H1 (cell line): Measurements from ENCODE around the gene ITM2B. TPM values are rescaled to one million over a fixed set of nuclear protein-coding genes. Genes with fewer than 3 reads are reported as not detected.

Experiments
- KDM1A ChIP-seq: fragments of 200-600, 300-600 bp; sonication (generic); IDR thresholded peaks from 2 replicates; pipeline ENCODE4 v1.7.1; 2016; ENCODE audit warnings: mild to moderate bottlenecking, low read length, borderline replicate concordance
- polyA plus RNA-seq, 7 experiments: library from polyadenylated mRNA; depleted of rRNA in 3 of 7; stranded (reverse) in 5 of 7; unstranded in 2 of 7; fragments of >200 nt in 5 of 7; fragments of 200-250 nt in 2 of 7; gene quantifications; 1 replicate in 5 of 7; 2 replicates in 1 of 7; 4 replicates in 1 of 7; pipeline versions ENCODE4 v1.2.1 to v1.2.3, GENCODE V29; 2011 to 2013; ENCODE audit warnings: missing spikeins in 2 of 7, mixed read lengths in 2 of 7
- total RNA-seq: library from RNA; stranded (reverse); fragmentation: NEBNext Ultra II Directional; extraction: Animal tissue kit (Norgen Biotek cat#: 25700); gene quantifications from 2 replicates; pipeline ENCODE4 v1.2.1, GENCODE V29; 2021
- TF ChIP-seq, protein P1 (sequence below), 3 experiments: IDR thresholded peaks; 1 replicate in 2 of 3; 2 replicates in 1 of 3; pipeline versions ENCODE4 v1.5.1 to v1.6.1; 2011; ENCODE audit warnings: low read length in 3 of 3, mild to moderate bottlenecking in 3 of 3, inconsistent platforms in 2 of 3, low read depth in 1 of 3, moderate library complexity in 1 of 3; ENCODE audit not compliant: insufficient read depth in 1 of 3; ENCODE audit errors: control extremely low read depth in 1 of 3

Gene ITM2B
- total and polyA plus RNA-seq, 2 of the 8 experiments (the other 6 are each of a cell fraction or from before 2014, with no cell fraction given): 132 to 184 TPM

- TF ChIP-seq, protein P1, sequence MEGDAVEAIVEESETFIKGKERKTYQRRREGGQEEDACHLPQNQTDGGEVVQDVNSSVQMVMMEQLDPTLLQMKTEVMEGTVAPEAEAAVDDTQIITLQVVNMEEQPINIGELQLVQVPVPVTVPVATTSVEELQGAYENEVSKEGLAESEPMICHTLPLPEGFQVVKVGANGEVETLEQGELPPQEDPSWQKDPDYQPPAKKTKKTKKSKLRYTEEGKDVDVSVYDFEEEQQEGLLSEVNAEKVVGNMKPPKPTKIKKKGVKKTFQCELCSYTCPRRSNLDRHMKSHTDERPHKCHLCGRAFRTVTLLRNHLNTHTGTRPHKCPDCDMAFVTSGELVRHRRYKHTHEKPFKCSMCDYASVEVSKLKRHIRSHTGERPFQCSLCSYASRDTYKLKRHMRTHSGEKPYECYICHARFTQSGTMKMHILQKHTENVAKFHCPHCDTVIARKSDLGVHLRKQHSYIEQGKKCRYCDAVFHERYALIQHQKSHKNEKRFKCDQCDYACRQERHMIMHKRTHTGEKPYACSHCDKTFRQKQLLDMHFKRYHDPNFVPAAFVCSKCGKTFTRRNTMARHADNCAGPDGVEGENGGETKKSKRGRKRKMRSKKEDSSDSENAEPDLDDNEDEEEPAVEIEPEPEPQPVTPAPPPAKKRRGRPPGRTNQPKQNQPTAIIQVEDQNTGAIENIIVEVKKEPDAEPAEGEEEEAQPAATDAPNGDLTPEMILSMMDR (IDR thresholded peaks at IDR 0.05; ENCODE audit: control extremely low read depth in 1 of 3, insufficient read depth in 1 of 3, low read depth in 1 of 3, low read length in 3 of 3): no peak
- TF ChIP-seq KDM1A: no peak
Observed at GRCh38 chr13:48317511-48318376, 84.7 kb downstream of the ITM2B start (continued).
